Muscle of back (tissue), 11 donors: Measurements from ENCODE around the gene FBXO17. TPM values are rescaled to one million over a fixed set of nuclear protein-coding genes. Genes with fewer than 3 reads are reported as not detected.
"Not testable (repeated sequence)": the region's sequence is repeated elsewhere in the genome, so short reads cannot be mapped to it uniquely, and the experiment has no call there.

Source experiments
- DNase-seq, 3 donors: peaks; one replicate each; pipeline versions ENCODE4 v3.0.0 to v3.0.0-alpha.2; 2013
- polyA plus RNA-seq, 10 donors: library from polyadenylated mRNA; unstranded; fragments of 120-200 nt; gene quantifications; one replicate each; pipeline ENCODE4 v1.2.1, GENCODE V29; 2013; ENCODE audit not compliant: insufficient read length in 10 of 10

Gene FBXO17
- polyA plus RNA-seq, 10 donors, result 20.9 to 32.8 (median 24.7) TPM

DNA sequence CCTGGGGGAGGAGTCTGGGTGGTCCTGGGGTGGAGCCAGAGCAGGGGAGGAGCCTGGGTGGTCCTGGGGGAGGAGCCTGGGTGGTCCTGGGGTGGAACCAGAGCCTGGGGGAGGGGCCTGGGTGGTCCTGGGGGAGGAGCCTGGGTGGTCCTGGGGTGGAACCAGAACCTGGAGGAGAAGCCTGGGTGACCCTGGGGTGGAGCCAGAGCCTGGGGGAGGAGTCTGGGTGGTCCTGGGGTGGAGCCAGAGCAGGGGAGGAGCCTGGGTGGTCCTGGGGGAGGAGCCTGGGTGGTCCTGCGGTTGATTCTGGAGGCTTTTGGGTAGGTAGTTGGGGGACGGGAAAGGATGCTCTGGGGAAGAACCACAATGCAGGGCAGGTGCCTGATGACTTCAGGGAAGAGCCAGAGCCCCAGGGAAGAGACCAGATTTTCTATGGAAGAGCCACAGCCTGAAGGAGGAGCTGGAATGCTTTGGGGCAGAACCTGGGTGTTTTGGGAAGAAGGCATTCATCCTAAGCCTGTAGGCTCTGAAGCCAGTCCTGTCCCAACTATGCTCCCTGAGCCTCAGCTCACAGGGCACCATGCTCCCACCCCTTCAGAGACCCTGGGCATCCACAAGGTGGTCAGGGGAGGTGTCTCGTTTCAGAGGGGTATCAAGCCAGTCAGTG is 29.8 kb downstream of the FBXO17 start:
- DNase-seq, result no peak

GRCh38 chr19:38944981-38945506 is 30.5 kb downstream of the FBXO17 start:
- DNase-seq, result no peak

GRCh38 chr19:38942471-38943181 is 32.9 kb downstream of the FBXO17 start:
- no peak for DNase-seq

DNA sequence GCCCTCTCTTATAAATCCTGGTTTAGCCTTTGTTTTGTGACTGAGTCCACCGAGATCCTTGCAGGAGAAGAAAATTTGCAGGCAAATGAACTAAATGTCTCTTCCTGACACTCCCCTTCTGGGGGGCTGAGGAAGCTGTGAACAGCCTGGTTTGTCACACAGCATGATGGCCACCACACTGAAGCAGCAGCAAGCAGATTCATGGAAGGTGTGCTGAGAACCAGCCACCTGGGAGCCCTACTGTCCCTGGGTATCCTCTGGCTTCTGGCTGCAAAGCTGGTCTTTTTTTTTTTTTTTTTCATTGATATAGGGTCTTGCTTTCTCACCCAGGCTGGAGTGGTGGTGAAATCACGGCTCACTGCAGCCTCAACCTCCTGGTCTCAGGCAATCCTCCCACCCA is 33.6 kb downstream of the FBXO17 start:
- no peak for DNase-seq

GRCh38 chr19:38941466-38941865 is 34.1 kb downstream of the FBXO17 start:
- DNase-seq, result not testable (repeated sequence)

GRCh38 chr19:38939957-38940356 is 35.6 kb downstream of the FBXO17 start:
- no peak for DNase-seq

DNA sequence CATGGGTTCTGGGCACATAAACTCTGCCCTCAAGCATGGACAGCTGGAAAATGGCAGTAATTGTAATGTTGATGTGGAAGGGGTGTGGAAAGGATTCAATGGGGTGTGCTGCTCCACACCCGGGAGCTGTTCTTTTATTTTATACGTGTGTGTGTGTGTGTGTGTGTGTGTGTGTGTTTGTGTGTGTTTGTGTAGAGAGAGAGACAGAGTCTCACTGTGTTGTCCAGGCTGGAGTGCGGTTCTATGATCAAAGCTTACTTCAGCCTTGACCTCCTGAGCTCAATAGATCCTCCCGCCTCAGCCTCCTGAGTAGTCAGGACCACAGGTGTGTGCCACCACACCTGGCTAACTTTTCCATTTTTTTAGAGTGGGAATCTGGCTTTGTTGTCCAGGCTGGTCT is 42.0 kb downstream of the FBXO17 start:
- no peak for DNase-seq

DNA sequence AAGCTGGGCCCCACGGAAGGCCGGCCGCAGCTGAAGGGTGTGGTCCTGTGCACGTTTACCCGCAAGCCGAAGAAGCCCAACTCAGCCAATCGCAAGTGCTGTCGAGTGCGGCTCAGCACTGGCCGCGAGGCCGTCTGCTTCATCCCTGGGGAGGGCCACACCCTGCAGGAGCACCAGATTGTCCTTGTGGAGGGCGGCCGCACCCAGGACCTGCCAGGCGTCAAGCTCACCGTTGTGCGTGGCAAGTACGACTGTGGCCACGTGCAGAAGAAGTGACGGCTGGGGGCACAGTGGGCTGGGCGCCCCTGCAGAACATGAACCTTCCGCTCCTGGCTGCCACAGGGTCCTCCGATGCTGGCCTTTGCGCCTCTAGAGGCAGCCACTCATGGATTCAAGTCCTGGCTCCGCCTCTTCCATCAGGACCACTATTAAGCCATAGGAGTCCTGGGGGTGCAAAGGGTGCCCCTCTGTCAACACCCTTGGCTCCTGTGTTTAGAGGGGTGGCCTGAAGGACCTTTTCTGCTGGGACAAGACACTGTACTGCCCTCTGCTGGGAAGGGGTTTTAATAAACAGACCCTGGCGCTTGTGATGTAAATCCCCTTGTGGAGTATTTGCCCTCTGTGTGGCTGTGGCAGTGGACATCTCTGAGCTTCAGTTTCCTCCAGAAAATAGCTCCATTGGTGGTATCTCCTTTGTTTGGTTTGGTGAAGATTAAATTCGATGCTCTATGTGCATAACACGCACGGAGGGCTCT is 42.9 kb downstream of the FBXO17 start:
- DNase-seq, result no peak

DNA sequence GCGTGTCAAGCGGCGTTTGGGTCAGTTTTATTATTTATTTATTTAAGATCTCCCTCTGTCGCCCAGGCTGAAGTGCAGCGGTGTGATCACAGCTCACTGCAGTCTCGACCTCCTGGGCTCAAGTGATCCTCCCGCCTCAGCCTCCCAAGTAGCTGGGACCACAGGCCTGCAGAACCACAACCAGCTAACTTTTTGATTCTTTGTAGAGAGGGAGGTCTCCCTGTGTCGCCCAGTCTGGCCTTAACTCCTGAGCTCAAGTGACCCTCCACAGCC is 44.1 kb downstream of the FBXO17 start:
- DNase-seq, result no peak

DNA sequence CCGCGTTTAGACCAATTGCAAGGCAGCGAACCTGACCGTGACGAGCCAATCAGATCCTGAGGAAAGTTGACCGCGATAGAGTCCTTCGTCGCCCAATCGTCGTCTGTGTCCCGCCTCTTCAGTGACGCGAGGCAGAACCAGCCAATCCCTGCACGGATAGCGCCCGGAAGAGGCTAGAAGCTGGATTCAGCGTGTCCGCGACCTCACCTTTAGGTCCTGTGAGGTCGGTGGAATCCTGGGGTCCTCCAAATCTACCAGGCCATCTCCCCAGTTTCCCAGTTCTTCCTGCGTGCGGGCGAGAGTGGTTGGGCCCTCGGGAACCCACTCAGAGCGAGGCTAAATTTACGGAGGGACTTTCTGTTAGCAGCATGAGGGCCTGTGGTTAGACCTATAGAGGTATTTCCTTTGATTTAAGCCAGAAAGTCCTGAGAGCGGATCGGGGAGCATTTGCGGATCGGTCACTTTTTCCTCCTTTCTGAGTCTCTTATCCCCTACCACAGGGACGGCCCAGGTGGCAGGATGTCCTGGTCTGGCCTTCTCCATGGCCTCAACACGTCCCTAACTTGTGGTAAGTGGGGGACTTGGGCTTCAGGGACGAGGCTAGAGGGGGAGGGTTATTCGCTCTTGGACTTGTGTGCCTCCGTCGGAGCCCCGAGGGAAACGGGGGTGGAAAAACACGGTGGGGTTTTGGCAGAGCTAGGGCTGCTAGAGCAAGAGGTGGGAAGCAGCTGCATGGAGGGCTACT is 44.6 kb downstream of the FBXO17 start, which contains the start of gene MRPS12:
Gene MRPS12 (plus strand): TSS at position 169 of the 745 bp plus-strand sequence. CDS start 351 bp downstream, at position 520.
- DNase-seq, result peak; percentile 99 to 100 (median 99)

- peak; percentile 92 to 98 (median 96) for DNase-seq
Observed at GRCh38 chr19:38929929-38930775, 45.4 kb downstream of the FBXO17 start, which contains the start of gene SARS2. Gene SARS2 (minus strand): TSS chr19:38930763. CDS start chr19:38930736, 27 bp downstream.

- no peak for DNase-seq
Observed at GRCh38 chr19:38928391-38929001, 47.0 kb downstream of the FBXO17 start.

DNA sequence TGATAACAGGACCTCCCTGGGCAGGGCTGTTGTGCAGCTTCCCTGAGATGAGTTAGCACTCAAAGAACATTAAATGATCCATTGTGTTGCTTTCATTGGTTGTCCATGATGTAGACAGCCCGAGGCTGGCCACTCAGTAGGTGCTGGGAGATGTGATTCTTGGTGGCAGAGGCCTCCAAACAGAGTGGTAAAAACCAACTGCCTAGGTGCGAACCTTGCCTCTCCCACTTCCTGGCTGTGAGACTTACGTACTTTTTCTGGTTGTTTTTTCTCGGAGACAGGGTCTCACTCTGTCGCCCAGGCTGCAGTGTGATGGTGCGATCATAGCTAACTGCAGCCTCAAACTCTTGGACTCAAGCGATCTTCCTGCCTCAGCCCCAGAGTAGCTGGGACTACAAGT is 51.2 kb downstream of the FBXO17 start:
- DNase-seq, result no peak

DNA sequence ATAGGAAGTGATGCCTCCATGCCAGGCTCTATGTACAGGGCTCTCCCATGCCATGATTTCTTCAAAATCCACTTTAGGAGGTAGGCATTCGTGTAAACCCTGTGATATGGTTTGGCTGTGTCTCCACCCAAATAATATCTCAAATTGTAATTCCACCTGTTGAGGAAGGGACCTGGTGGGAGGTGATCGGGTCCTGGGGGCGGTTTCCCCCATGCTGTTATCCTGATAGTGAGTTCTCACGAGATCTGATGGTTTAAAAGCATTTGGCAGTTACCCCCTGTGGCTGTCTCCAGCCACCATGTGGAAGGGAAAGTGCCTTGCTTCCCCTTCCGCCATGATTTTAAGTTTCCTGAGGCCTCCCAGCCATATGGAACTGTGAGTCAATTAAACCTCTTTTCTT is 53.1 kb downstream of the FBXO17 start:
- DNase-seq, result no peak

DNA sequence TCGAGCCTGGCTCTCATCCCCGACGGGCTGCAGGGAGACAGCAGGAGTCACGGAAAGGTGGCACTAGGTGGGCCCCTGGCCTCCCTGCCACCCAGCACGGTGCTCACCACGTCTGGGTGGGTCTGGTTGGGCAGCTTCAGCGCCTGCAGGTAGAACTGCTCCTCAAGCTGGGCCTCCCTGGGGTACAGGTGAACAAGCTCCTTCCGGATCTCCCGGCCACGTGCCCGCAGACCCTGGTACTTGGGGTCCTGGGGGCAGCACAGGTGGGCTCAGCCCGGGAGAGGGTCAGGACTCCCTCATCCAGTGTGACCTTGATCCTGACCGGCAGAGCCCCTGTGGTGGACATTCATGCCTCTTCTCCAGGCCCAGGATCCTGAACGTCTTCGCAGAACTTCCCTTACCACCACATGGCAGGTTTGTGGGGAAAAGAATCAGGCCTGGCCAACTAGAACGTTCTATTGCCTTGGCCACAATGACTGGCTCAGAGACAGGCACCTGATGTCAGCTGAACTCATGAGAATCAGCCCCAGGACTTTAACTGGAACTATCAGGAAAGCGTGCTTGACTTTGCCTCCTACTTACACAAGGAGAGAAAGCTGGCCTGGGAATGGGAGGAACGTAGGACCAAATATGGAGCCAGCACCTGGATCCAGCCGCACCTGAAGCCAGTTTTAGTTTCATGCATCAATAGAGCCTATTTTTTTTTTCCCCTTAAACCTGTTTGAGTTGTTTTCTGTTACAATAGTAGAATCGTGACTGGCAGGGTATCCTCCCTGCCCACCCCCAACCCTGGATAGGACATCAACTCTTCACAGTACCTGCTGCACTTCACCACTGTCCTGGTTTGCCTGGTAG is 53.9 kb downstream of the FBXO17 start:
- DNase-seq, result no peak

DNA sequence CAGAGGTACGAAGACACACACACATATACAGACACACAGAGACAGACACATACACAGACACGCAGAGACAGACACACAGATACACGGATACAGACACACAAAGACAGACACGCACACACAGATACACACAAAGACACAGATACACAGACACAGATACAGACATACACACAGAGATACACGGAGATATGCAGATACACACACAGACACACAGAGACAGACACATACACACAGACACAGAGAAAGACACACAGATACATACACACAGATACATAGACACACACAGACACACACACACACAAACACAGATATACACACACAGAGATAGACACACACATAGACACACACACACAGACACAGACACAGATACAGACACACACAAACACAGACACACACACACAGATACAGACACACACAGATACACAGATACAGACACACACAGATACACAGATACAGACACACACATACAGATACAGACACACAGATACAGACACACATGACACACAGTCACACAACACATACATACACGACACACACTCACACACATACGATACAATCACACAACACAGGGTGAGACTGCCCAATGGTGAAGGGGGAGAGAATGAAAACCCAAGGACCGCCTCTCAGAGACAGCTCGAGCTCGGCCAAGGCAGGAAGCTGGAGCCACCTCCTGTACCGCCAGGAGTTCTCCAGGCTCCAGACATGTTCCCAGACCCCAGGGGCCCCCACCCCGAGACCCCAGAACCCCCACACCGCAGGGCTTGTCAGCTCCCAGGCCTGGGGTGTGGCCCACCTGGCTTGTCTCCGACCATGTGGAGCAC is 54.7 kb downstream of the FBXO17 start:
- peak in 1 of 3 donors; percentile 44 for DNase-seq

DNA sequence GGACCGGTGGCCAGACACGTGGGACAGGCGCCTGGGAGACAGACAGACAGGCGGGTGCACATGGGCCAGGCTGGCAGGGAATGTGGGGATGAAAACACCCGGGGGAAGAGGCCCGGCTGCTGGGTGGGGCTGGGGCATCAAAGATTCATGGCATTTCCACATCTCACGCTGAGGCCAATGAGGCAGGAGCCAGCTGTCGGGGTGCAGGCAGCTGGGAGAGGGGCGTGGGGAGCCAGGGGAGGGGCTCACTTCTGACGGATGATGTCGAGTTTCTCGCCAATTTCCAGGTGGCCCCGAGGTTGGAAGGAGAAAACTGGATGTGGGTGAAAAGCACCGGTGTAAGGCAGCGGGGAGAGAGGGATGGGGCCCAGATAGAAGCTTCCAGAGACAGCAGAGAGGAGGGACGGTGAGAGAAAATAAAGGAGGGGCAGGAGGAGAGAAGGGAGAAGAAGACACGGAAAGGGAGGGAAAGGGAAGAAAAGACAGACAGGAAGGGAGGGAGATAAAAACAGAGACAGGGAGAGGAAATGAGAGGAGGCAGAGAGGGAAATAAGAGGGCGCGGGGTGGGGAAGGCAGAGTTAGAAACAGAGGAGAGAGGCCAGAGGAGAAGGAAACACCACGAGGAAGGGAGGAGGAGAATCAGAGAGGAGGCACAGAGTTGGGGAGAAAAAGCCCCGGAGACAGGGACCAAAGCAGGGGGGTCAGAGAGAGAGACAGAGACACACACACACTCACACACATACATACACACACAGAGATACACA is 55.5 kb downstream of the FBXO17 start:
- peak in 2 of 3 donors; percentile 18 to 80 for DNase-seq

- no peak for DNase-seq
Observed at GRCh38 chr19:38918526-38918925, 57.0 kb downstream of the FBXO17 start.
